NCI-H2171 treated with DMSO at 0.1 percent for 48 hours (cell line): ENCODE measurements around the gene RIC3.

Experiments used
- DNase-seq: peaks from one replicate; lab custom pipeline; 2025; lab: John Stamatoyannopoulos, UW

RIC3 gene

GRCh38 chr11:8087185-8087584 lies 81.6 kb downstream of the RIC3 start:
- DNase-seq = no peak

GRCh38 chr11:8086571-8086970 lies 82.3 kb downstream of the RIC3 start:
- peak; percentile 43 for DNase-seq

GRCh38 chr11:8086001-8086479 lies 82.8 kb downstream of the RIC3 start:
- DNase-seq = peak; percentile 50

GRCh38 chr11:8085011-8085645 lies 83.7 kb downstream of the RIC3 start:
- DNase-seq = no peak

GRCh38 chr11:8084352-8084751 lies 84.5 kb downstream of the RIC3 start:
- DNase-seq = no peak

- peak; percentile 52 for DNase-seq
These were observed 84.9 kb downstream of the RIC3 start for GRCh38 chr11:8083871-8084281.

- DNase-seq = no peak
These were observed 85.8 kb downstream of the RIC3 start for GRCh38 chr11:8083088-8083395.

- DNase-seq = no peak
These were observed 86.3 kb downstream of the RIC3 start for GRCh38 chr11:8082391-8083087.

- no peak for DNase-seq
These were observed 87.1 kb downstream of the RIC3 start for GRCh38 chr11:8081591-8082250.

- peak; percentile 26 for DNase-seq
These were observed 87.9 kb downstream of the RIC3 start, which contains the start of gene TUB for GRCh38 chr11:8080674-8081590. TUB (plus strand) TSS chr11:8081211; CDS start chr11:8081511, 300 bp downstream.

- DNase-seq = no peak
These were observed 88.7 kb downstream of the RIC3 start for GRCh38 chr11:8080069-8080670.

- no peak for DNase-seq
These were observed 89.6 kb downstream of the RIC3 start for GRCh38 chr11:8079111-8079675.

- DNase-seq = no peak
These were observed 93.6 kb downstream of the RIC3 start for GRCh38 chr11:8075119-8075726.

GRCh38 chr11:8071616-8072581 lies 96.9 kb downstream of the RIC3 start:
- no peak for DNase-seq

GRCh38 chr11:8070417-8071115 lies 98.3 kb downstream of the RIC3 start:
- peak; percentile 59 for DNase-seq

GRCh38 chr11:8069771-8070170 lies 99.1 kb downstream of the RIC3 start:
- no peak for DNase-seq

GRCh38 chr11:8068605-8069221 lies 100.1 kb downstream of the RIC3 start:
- no peak for DNase-seq

- DNase-seq = no peak
These were observed 100.8 kb downstream of the RIC3 start for GRCh38 chr11:8067929-8068575.
